HEK293 (cell line): ENCODE data around the gene USP21.

Experiments used
- CTCF ChIA-PET: fragments of 350-600 bp; formaldehyde crosslinking; extraction: SDS; loops from one replicate; lab custom pipeline; 2021; ENCODE audit warnings: antibody characterized with exemption; lab: Yijun Ruan, JAX
- POLR2A ChIA-PET: fragments of 300-600 bp; formaldehyde crosslinking; extraction: SDS; loops from one replicate; lab custom pipeline; 2020; ENCODE audit warnings: antibody characterized with exemption, inconsistent platforms; lab: Yijun Ruan, JAX
- H3K27ac ChIP-seq: fragments of 200-500 bp; sonication (Bioruptor generic); 2 replicates; pipeline ENCODE4 v1.5.1; 2014; ENCODE audit warnings: low read depth, low read length, control low read depth, inconsistent platforms; ENCODE audit errors: extremely low read depth
- H3K36me3 ChIP-seq, 2 experiments: fragments of 200-500 bp in 1 of 2; sonication (Bioruptor generic) in 1 of 2; 1 replicate in 1 of 2; 2 replicates in 1 of 2; pipeline ENCODE4 v1.5.1; 2014 to 2017; ENCODE audit warnings: inconsistent platforms in 2 of 2, low read length in 2 of 2; ENCODE audit not compliant: control insufficient read depth in 2 of 2, insufficient read depth in 1 of 2
- H3K4me1 ChIP-seq: fragments of 200-500 bp; sonication (Bioruptor generic); 2 replicates; pipeline ENCODE4 v1.5.1; 2014; ENCODE audit warnings: mild to moderate bottlenecking, low read length, inconsistent platforms; ENCODE audit not compliant: control insufficient read depth, insufficient read depth
- H3K4me3 ChIP-seq: 2 replicates; pipeline ENCODE4 v1.5.1; 2011; ENCODE audit warnings: low read depth, mild to moderate bottlenecking, control low read depth, low read length, moderate library complexity
- H3K9me3 ChIP-seq: fragments of 200-500 bp; sonication (Bioruptor generic); 2 replicates; pipeline ENCODE4 v1.5.1; 2014; ENCODE audit warnings: low read depth, low read length, inconsistent platforms; ENCODE audit not compliant: control insufficient read depth, insufficient read depth
- CTCF ChIP-seq: fragments of 450-650 bp; formaldehyde crosslinking; IDR thresholded peaks from 2 replicates; pipeline ENCODE4 v1.5.1; 2016; ENCODE audit warnings: missing biosample characterization, missing genetic modification characterization
- INSM2 ChIP-seq: fragments of 450-650 bp; formaldehyde crosslinking; IDR thresholded peaks from 2 replicates; pipeline ENCODE4 v1.5.1; 2016; ENCODE audit warnings: missing biosample characterization, missing genetic modification characterization
- SP3 ChIP-seq: fragments of 450-650 bp; formaldehyde crosslinking; IDR thresholded peaks from 2 replicates; pipeline ENCODE4 v1.5.1; 2016; ENCODE audit warnings: missing biosample characterization, missing genetic modification characterization
- TCF7L2 ChIP-seq: IDR thresholded peaks from 2 replicates; pipeline ENCODE4 v1.6.1; 2011; ENCODE audit warnings: low read depth, mild to moderate bottlenecking, inconsistent platforms, low read length, moderate library complexity, borderline replicate concordance
- YY1 ChIP-seq: fragments of 450-650 bp; formaldehyde crosslinking; IDR thresholded peaks from 2 replicates; pipeline ENCODE4 v1.5.1; 2018; ENCODE audit warnings: missing biosample characterization, missing genetic modification characterization
- ZNF157 ChIP-seq: fragments of 450-650 bp; formaldehyde crosslinking; IDR thresholded peaks from 2 replicates; pipeline ENCODE4 v1.5.1; 2016; ENCODE audit warnings: missing biosample characterization, missing genetic modification characterization
- ZNF169 ChIP-seq: fragments of 450-650 bp; formaldehyde crosslinking; IDR thresholded peaks from 2 replicates; pipeline ENCODE4 v1.5.1; 2016; ENCODE audit warnings: missing biosample characterization, missing genetic modification characterization
- ZNF184 ChIP-seq: fragments of 450-650 bp; IDR thresholded peaks from 2 replicates; pipeline ENCODE4 v1.5.1; 2018; ENCODE audit warnings: missing biosample characterization, mild to moderate bottlenecking, missing genetic modification characterization
- ZNF19 ChIP-seq: fragments of 450-650 bp; formaldehyde crosslinking; IDR thresholded peaks from 2 replicates; pipeline ENCODE4; 2016; ENCODE audit warnings: missing biosample characterization, missing genetic modification characterization, low read depth
- ZNF2 ChIP-seq: fragments of 450-650 bp; formaldehyde crosslinking; IDR thresholded peaks from 2 replicates; pipeline ENCODE4 v1.5.1; 2016; ENCODE audit warnings: missing biosample characterization, missing genetic modification characterization
- ZNF202 ChIP-seq: fragments of 450-650 bp; formaldehyde crosslinking; IDR thresholded peaks from 2 replicates; pipeline ENCODE4 v1.5.1; 2016; ENCODE audit warnings: missing biosample characterization, missing genetic modification characterization, borderline replicate concordance
- ZNF248 ChIP-seq: fragments of 450-650 bp; formaldehyde crosslinking; IDR thresholded peaks from 2 replicates; pipeline ENCODE4 v1.5.1; 2017; ENCODE audit warnings: missing biosample characterization, missing genetic modification characterization
- ZNF302 ChIP-seq: fragments of 450-650 bp; formaldehyde crosslinking; IDR thresholded peaks from 2 replicates; pipeline ENCODE4 v1.5.1; 2016; ENCODE audit warnings: missing biosample characterization, missing genetic modification characterization, low read depth
- ZNF335 ChIP-seq: fragments of 450-650 bp; formaldehyde crosslinking; conservative IDR thresholded peaks from 2 replicates; pipeline ENCODE4 v1.5.1; 2016; ENCODE audit warnings: missing biosample characterization, missing genetic modification characterization
- ZNF341 ChIP-seq: fragments of 450-650 bp; formaldehyde crosslinking; IDR thresholded peaks from 2 replicates; pipeline ENCODE4; 2016; ENCODE audit warnings: low read depth, missing biosample characterization, missing genetic modification characterization
- ZNF398 ChIP-seq: fragments of 450-650 bp; formaldehyde crosslinking; IDR thresholded peaks from 2 replicates; pipeline ENCODE4 v1.5.1; 2017; ENCODE audit warnings: missing biosample characterization, missing genetic modification characterization
- ZNF510 ChIP-seq: fragments of 450-650 bp; formaldehyde crosslinking; IDR thresholded peaks from 2 replicates; pipeline ENCODE4 v1.5.1; 2018; ENCODE audit warnings: mild to moderate bottlenecking, missing genetic modification characterization, missing biosample characterization; ENCODE audit not compliant: insufficient replicate concordance
- ZNF513 ChIP-seq: fragments of 450-650 bp; IDR thresholded peaks from 2 replicates; pipeline ENCODE4 v1.5.1; 2018; ENCODE audit warnings: missing biosample characterization, missing genetic modification characterization
- ZNF514 ChIP-seq: fragments of 450-650 bp; formaldehyde crosslinking; IDR thresholded peaks from 2 replicates; pipeline ENCODE4 v1.5.1; 2016; ENCODE audit warnings: missing biosample characterization, missing genetic modification characterization
- ZNF529 ChIP-seq: fragments of 450-650 bp; formaldehyde crosslinking; IDR thresholded peaks from 2 replicates; pipeline ENCODE4 v1.5.1; 2017; ENCODE audit warnings: missing genetic modification characterization, missing biosample characterization; ENCODE audit not compliant: insufficient replicate concordance
- ZNF555 ChIP-seq: fragments of 450-650 bp; formaldehyde crosslinking; conservative IDR thresholded peaks from 2 replicates; pipeline ENCODE4 v1.5.1; 2017; ENCODE audit warnings: missing biosample characterization, mild to moderate bottlenecking, missing genetic modification characterization, inconsistent platforms
- ZNF585B ChIP-seq: fragments of 450-650 bp; formaldehyde crosslinking; IDR thresholded peaks from 2 replicates; pipeline ENCODE4 v1.5.1; 2016; ENCODE audit warnings: missing biosample characterization, missing genetic modification characterization
- ZNF610 ChIP-seq: fragments of 450-650 bp; formaldehyde crosslinking; IDR thresholded peaks from 2 replicates; pipeline ENCODE4 v1.5.1; 2016; ENCODE audit warnings: missing biosample characterization, missing genetic modification characterization, borderline replicate concordance
- ZNF701 ChIP-seq: fragments of 450-650 bp; formaldehyde crosslinking; IDR thresholded peaks from 2 replicates; pipeline ENCODE4 v1.5.1; 2016; ENCODE audit warnings: missing biosample characterization, missing genetic modification characterization
- ZNF707 ChIP-seq: fragments of 450-650 bp; formaldehyde crosslinking; IDR thresholded peaks from 2 replicates; pipeline ENCODE4 v1.5.1; 2016; ENCODE audit warnings: missing biosample characterization, missing genetic modification characterization
- ZNF76 ChIP-seq: fragments of 450-650 bp; formaldehyde crosslinking; IDR thresholded peaks from 2 replicates; pipeline ENCODE4; 2016; ENCODE audit warnings: low read depth, missing biosample characterization, missing genetic modification characterization, borderline replicate concordance
- ZSCAN5A ChIP-seq: fragments of 450-650 bp; formaldehyde crosslinking; IDR thresholded peaks from 2 replicates; pipeline ENCODE4 v1.5.1; 2016; ENCODE audit warnings: missing biosample characterization, missing genetic modification characterization
- TF ChIP-seq, protein P1 (sequence below): fragments of 450-650 bp; formaldehyde crosslinking; IDR thresholded peaks from 2 replicates; pipeline ENCODE4 v1.5.1; 2017; ENCODE audit warnings: missing biosample characterization, missing genetic modification characterization

USP21 gene

DNA sequence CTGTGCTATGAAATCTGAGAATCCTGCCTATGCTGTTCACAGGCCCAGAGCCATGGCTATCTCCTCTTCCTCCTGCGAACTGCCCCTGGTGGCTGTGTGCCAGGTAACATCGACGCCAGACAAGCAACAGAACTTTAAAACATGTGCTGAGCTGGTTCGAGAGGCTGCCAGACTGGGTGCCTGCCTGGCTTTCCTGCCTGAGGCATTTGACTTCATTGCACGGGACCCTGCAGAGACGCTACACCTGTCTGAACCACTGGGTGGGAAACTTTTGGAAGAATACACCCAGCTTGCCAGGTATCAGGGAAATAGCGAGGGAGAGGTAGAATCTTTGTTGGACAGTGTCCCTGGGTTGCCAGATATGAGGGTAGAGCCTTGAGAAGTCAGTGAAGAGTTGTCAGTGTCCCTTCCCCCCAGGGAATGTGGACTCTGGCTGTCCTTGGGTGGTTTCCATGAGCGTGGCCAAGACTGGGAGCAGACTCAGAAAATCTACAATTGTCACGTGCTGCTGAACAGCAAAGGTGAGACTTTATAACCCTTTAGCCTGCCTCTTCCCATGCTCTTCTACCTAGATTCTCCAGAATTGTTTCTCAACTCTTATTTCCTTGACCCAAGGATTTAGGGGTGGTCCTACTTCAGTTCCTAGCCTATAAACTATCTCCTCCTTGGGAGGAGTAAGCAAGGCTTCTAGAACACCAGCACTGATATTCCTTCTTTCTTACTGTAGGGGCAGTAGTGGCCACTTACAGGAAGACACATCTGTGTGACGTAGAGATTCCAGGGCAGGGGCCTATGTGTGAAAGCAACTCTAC is 40.0 kb upstream of the USP21 start:
- POLR2A ChIA-PET = interaction anchor here (0.6 kb wide), 1 partner anchor 43 kb away, joined by 5 read pairs; no protein-coding TSS in a partner anchor
- Histone ChIP-seq H3K4me1 (peaks cover 9% of the 10 kb centered on the region), H3K9me3 (no peaks in the 10 kb centered on the region), H3K27ac (peak overlapping the region; percentile 26), H3K4me3 (no peak overlapping the region), H3K36me3 (peaks cover 14 to 58% of the 10 kb centered on the region in 2 experiments)
- CTCF ChIA-PET = interaction anchor here (0.9 kb wide), 1 partner anchor 14 kb away, joined by 3 read pairs; no protein-coding TSS in a partner anchor
- TF ChIP-seq ZNF248 (tag by site-specific recombination) = no peak
- no peak for TF ChIP-seq ZNF398 (tag by site-specific recombination)
- no peak for TF ChIP-seq ZNF76 (tag by site-specific recombination)
- TF ChIP-seq ZNF701 = no peak
- TF ChIP-seq ZNF2 (tag by site-specific recombination) = no peak
- no peak for TF ChIP-seq TCF7L2
- TF ChIP-seq ZNF202 (tag by site-specific recombination) = no peak
- TF ChIP-seq ZNF585B (tag by site-specific recombination) = no peak
- no peak for TF ChIP-seq ZNF184 (tag by site-specific recombination)
- no peak for TF ChIP-seq ZNF555 (tag by site-specific recombination)
- TF ChIP-seq ZNF510 (tag by site-specific recombination) = no peak
- TF ChIP-seq ZNF529 (tag by site-specific recombination) = no peak
- TF ChIP-seq SP3 = no peak
- no peak for TF ChIP-seq ZNF514
- no peak for TF ChIP-seq ZNF707 (tag by site-specific recombination)
- TF ChIP-seq ZNF513 (tag by site-specific recombination) = 0 out of 2 replicates have a peak, but pooled peaks have one; percentile 7
- TF ChIP-seq CTCF = peak; percentile 33
- no peak for TF ChIP-seq ZSCAN5A (tag by site-specific recombination)
- TF ChIP-seq, protein P1, sequence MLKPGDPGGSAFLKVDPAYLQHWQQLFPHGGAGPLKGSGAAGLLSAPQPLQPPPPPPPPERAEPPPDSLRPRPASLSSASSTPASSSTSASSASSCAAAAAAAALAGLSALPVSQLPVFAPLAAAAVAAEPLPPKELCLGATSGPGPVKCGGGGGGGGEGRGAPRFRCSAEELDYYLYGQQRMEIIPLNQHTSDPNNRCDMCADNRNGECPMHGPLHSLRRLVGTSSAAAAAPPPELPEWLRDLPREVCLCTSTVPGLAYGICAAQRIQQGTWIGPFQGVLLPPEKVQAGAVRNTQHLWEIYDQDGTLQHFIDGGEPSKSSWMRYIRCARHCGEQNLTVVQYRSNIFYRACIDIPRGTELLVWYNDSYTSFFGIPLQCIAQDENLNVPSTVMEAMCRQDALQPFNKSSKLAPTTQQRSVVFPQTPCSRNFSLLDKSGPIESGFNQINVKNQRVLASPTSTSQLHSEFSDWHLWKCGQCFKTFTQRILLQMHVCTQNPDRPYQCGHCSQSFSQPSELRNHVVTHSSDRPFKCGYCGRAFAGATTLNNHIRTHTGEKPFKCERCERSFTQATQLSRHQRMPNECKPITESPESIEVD (tag by site-specific recombination) = no peak
- no peak for TF ChIP-seq ZNF169 (tag by site-specific recombination)
- TF ChIP-seq ZNF19 (tag by site-specific recombination) = no peak
- peak; percentile 47 for TF ChIP-seq ZNF335
- no peak for TF ChIP-seq ZNF610 (tag by site-specific recombination)
- no peak for TF ChIP-seq ZNF157 (tag by site-specific recombination)
- TF ChIP-seq YY1 (tag by site-specific recombination) = no peak
- no peak for TF ChIP-seq ZNF341 (tag by site-specific recombination)
- TF ChIP-seq INSM2 (tag by site-specific recombination) = no peak
- no peak for TF ChIP-seq ZNF302
